Measurements from ENCODE around the gene KIAA0232.

KIAA0232 gene

GRCh38 chr4:6804082-6804752 lies 21.7 kb downstream of the KIAA0232 start:
- Histone ChIP-seq H3K27me3 (ENCODE audit: control insufficient read depth, insufficient read depth, low read length) (no peaks in the 10 kb centered on the region), H3K36me3 (ENCODE audit: control insufficient read depth, insufficient read depth, low read length) (no peaks in the 10 kb centered on the region), H3K4me3 (ENCODE audit: low read length) (no peak overlapping the region), H3K4me1 (ENCODE audit: control insufficient read depth, insufficient read depth, low read length) (peaks cover 10% of the 10 kb centered on the region), H3K9ac (ENCODE audit: low read length) (no peak overlapping the region), H3K9me3 (ENCODE audit: control insufficient read depth, low read length) (no peaks in the 10 kb centered on the region)

GRCh38 chr4:6806924-6807626 lies 24.5 kb downstream of the KIAA0232 start:
- Histone ChIP-seq H3K9me3 (ENCODE audit: control insufficient read depth, low read length) (no peaks in the 10 kb centered on the region), H3K27me3 (ENCODE audit: control insufficient read depth, insufficient read depth, low read length) (no peaks in the 10 kb centered on the region), H3K36me3 (ENCODE audit: control insufficient read depth, insufficient read depth, low read length) (no peaks in the 10 kb centered on the region), H3K4me1 (ENCODE audit: control insufficient read depth, insufficient read depth, low read length) (peaks cover 10% of the 10 kb centered on the region), H3K4me3 (ENCODE audit: low read length) (no peak overlapping the region), H3K9ac (ENCODE audit: low read length) (no peak overlapping the region)

GRCh38 chr4:6808259-6808658 lies 25.7 kb downstream of the KIAA0232 start:
- Histone ChIP-seq H3K4me3 (ENCODE audit: low read length) (no peak overlapping the region), H3K36me3 (ENCODE audit: control insufficient read depth, insufficient read depth, low read length) (no peaks in the 10 kb centered on the region), H3K27me3 (ENCODE audit: control insufficient read depth, insufficient read depth, low read length) (no peaks in the 10 kb centered on the region), H3K9ac (ENCODE audit: low read length) (no peak overlapping the region), H3K9me3 (ENCODE audit: control insufficient read depth, low read length) (no peaks in the 10 kb centered on the region), H3K4me1 (ENCODE audit: control insufficient read depth, insufficient read depth, low read length) (peaks cover 10% of the 10 kb centered on the region)

GRCh38 chr4:6811165-6811564 lies 28.6 kb downstream of the KIAA0232 start:
- Histone ChIP-seq H3K9me3 (ENCODE audit: control insufficient read depth, low read length) (no peaks in the 10 kb centered on the region), H3K27me3 (ENCODE audit: control insufficient read depth, insufficient read depth, low read length) (no peaks in the 10 kb centered on the region), H3K9ac (ENCODE audit: low read length) (no peak overlapping the region), H3K4me3 (ENCODE audit: low read length) (no peak overlapping the region), H3K36me3 (ENCODE audit: control insufficient read depth, insufficient read depth, low read length) (no peaks in the 10 kb centered on the region), H3K4me1 (ENCODE audit: control insufficient read depth, insufficient read depth, low read length) (no peaks in the 10 kb centered on the region)

- Histone ChIP-seq H3K9ac (ENCODE audit: low read length) (no peak overlapping the region), H3K4me3 (ENCODE audit: low read length) (no peak overlapping the region), H3K4me1 (ENCODE audit: control insufficient read depth, insufficient read depth, low read length) (no peaks in the 10 kb centered on the region), H3K36me3 (ENCODE audit: control insufficient read depth, insufficient read depth, low read length) (no peaks in the 10 kb centered on the region), H3K27me3 (ENCODE audit: control insufficient read depth, insufficient read depth, low read length) (no peaks in the 10 kb centered on the region), H3K9me3 (ENCODE audit: control insufficient read depth, low read length) (no peaks in the 10 kb centered on the region)
Observed at GRCh38 chr4:6812766-6813165, 30.2 kb downstream of the KIAA0232 start.

- Histone ChIP-seq H3K36me3 (ENCODE audit: control insufficient read depth, insufficient read depth, low read length) (no peaks in the 10 kb centered on the region), H3K9me3 (ENCODE audit: control insufficient read depth, low read length) (no peaks in the 10 kb centered on the region), H3K4me1 (ENCODE audit: control insufficient read depth, insufficient read depth, low read length) (no peaks in the 10 kb centered on the region), H3K27me3 (ENCODE audit: control insufficient read depth, insufficient read depth, low read length) (no peaks in the 10 kb centered on the region), H3K4me3 (ENCODE audit: low read length) (no peak overlapping the region), H3K9ac (ENCODE audit: low read length) (no peak overlapping the region)
Observed at GRCh38 chr4:6813725-6814124, 31.2 kb downstream of the KIAA0232 start.

- H3K27me3 ChIP-seq (ENCODE audit: control insufficient read depth, insufficient read depth, low read length): no peaks in the 10 kb centered on the region
- H3K9ac ChIP-seq (ENCODE audit: low read length): no peak overlapping the region
- H3K9me3 ChIP-seq (ENCODE audit: control insufficient read depth, low read length): no peaks in the 10 kb centered on the region
- no peaks in the 10 kb centered on the region for H3K36me3 ChIP-seq (ENCODE audit: control insufficient read depth, insufficient read depth, low read length)
- no peak overlapping the region for H3K4me3 ChIP-seq (ENCODE audit: low read length)
- no peaks in the 10 kb centered on the region for H3K4me1 ChIP-seq (ENCODE audit: control insufficient read depth, insufficient read depth, low read length)
Observed at GRCh38 chr4:6815029-6815836, 32.7 kb downstream of the KIAA0232 start.

- Histone ChIP-seq H3K36me3 (ENCODE audit: control insufficient read depth, insufficient read depth, low read length) (no peaks in the 10 kb centered on the region), H3K9me3 (ENCODE audit: control insufficient read depth, low read length) (no peaks in the 10 kb centered on the region), H3K4me1 (ENCODE audit: control insufficient read depth, insufficient read depth, low read length) (no peaks in the 10 kb centered on the region), H3K27me3 (ENCODE audit: control insufficient read depth, insufficient read depth, low read length) (no peaks in the 10 kb centered on the region), H3K9ac (ENCODE audit: low read length) (no peak overlapping the region), H3K4me3 (ENCODE audit: low read length) (no peak overlapping the region)
Observed at GRCh38 chr4:6819295-6819694, 36.8 kb downstream of the KIAA0232 start.

- no peak overlapping the region for H3K9ac ChIP-seq (ENCODE audit: low read length)
- H3K4me3 ChIP-seq (ENCODE audit: low read length): no peak overlapping the region
- no peaks in the 10 kb centered on the region for H3K9me3 ChIP-seq (ENCODE audit: control insufficient read depth, low read length)
- no peaks in the 10 kb centered on the region for H3K4me1 ChIP-seq (ENCODE audit: control insufficient read depth, insufficient read depth, low read length)
- no peaks in the 10 kb centered on the region for H3K27me3 ChIP-seq (ENCODE audit: control insufficient read depth, insufficient read depth, low read length)
- H3K36me3 ChIP-seq (ENCODE audit: control insufficient read depth, insufficient read depth, low read length): no peaks in the 10 kb centered on the region
Observed at GRCh38 chr4:6820695-6821094, 38.2 kb downstream of the KIAA0232 start.

- H3K9ac ChIP-seq (ENCODE audit: low read length): no peak overlapping the region
- H3K4me3 ChIP-seq (ENCODE audit: low read length): no peak overlapping the region
- no peaks in the 10 kb centered on the region for H3K27me3 ChIP-seq (ENCODE audit: control insufficient read depth, insufficient read depth, low read length)
- no peaks in the 10 kb centered on the region for H3K36me3 ChIP-seq (ENCODE audit: control insufficient read depth, insufficient read depth, low read length)
- no peaks in the 10 kb centered on the region for H3K4me1 ChIP-seq (ENCODE audit: control insufficient read depth, insufficient read depth, low read length)
- no peaks in the 10 kb centered on the region for H3K9me3 ChIP-seq (ENCODE audit: control insufficient read depth, low read length)
Observed at GRCh38 chr4:6824071-6824470, 41.5 kb downstream of the KIAA0232 start.

GRCh38 chr4:6824772-6825402 lies 42.4 kb downstream of the KIAA0232 start:
- Histone ChIP-seq H3K4me1 (ENCODE audit: control insufficient read depth, insufficient read depth, low read length) (no peaks in the 10 kb centered on the region), H3K9ac (ENCODE audit: low read length) (no peak overlapping the region), H3K27me3 (ENCODE audit: control insufficient read depth, insufficient read depth, low read length) (no peaks in the 10 kb centered on the region), H3K4me3 (ENCODE audit: low read length) (no peak overlapping the region), H3K9me3 (ENCODE audit: control insufficient read depth, low read length) (no peaks in the 10 kb centered on the region), H3K36me3 (ENCODE audit: control insufficient read depth, insufficient read depth, low read length) (no peaks in the 10 kb centered on the region)

GRCh38 chr4:6825403-6825802 lies 42.9 kb downstream of the KIAA0232 start:
- no peak overlapping the region for H3K9ac ChIP-seq (ENCODE audit: low read length)
- no peaks in the 10 kb centered on the region for H3K9me3 ChIP-seq (ENCODE audit: control insufficient read depth, low read length)
- no peaks in the 10 kb centered on the region for H3K27me3 ChIP-seq (ENCODE audit: control insufficient read depth, insufficient read depth, low read length)
- no peaks in the 10 kb centered on the region for H3K36me3 ChIP-seq (ENCODE audit: control insufficient read depth, insufficient read depth, low read length)
- H3K4me3 ChIP-seq (ENCODE audit: low read length): no peak overlapping the region
- H3K4me1 ChIP-seq (ENCODE audit: control insufficient read depth, insufficient read depth, low read length): no peaks in the 10 kb centered on the region
